Panc1 (cell line): Measurements from ENCODE around the gene CIITA. TPM values are rescaled to one million over a fixed set of nuclear protein-coding genes. Genes with fewer than 3 reads are reported as not detected.

Source experiments
- ATAC-seq: fragments of 200-7000 bp; cut with Tn5 transposase; 2 replicates; pipeline ENCODE4 v1.9.1; 2020; ENCODE audit warnings: mild to moderate bottlenecking, moderate library complexity
- BruUV-seq: library from RNA; stranded (reverse); fragments of 400-500 nt; replicated peaks from 2 replicates; lab custom pipeline; 2021; lab: Mats Ljungman, UMichigan
- CTCF ChIA-PET: fragments of 300-600 bp; sonication (Branson Sonifier 250); formaldehyde crosslinking; loops from one replicate; lab custom pipeline; 2022; ENCODE audit warnings: antibody characterized with exemption; lab: Charles Lee
- POLR2A ChIA-PET: fragments of 300-600 bp; sonication (Branson Sonifier 250); formaldehyde crosslinking; loops from one replicate; lab custom pipeline; 2022; ENCODE audit warnings: antibody characterized with exemption; lab: Charles Lee
- DNase-seq: peaks from one replicate; pipeline ENCODE4 v3.0.0-alpha.2; 2010; ENCODE audit warnings: low read depth, low spot score
- H3K27ac ChIP-seq: 2 replicates; pipeline ENCODE4 v1.5.1; 2011; ENCODE audit warnings: mild to moderate bottlenecking, low read length, inconsistent platforms
- H3K27me3 ChIP-seq: fragments of 200-500 bp; sonication (Bioruptor generic); 2 replicates; pipeline ENCODE4 v1.6.0; 2014; ENCODE audit warnings: low read length, inconsistent platforms; ENCODE audit not compliant: control insufficient read depth, insufficient read depth
- H3K36me3 ChIP-seq: fragments of 200-500 bp; sonication (Bioruptor generic); 2 replicates; pipeline ENCODE4 v1.5.1; 2014; ENCODE audit warnings: inconsistent platforms, mild to moderate bottlenecking, low read length, moderate library complexity; ENCODE audit not compliant: control insufficient read depth, insufficient read depth
- H3K4me1 ChIP-seq: 2 replicates; pipeline ENCODE4 v1.5.1; 2011; ENCODE audit warnings: inconsistent platforms, mild to moderate bottlenecking, low read length, moderate library complexity; ENCODE audit not compliant: control insufficient read depth, insufficient read depth
- H3K4me3 ChIP-seq, 2 experiments: 2 replicates each; pipeline ENCODE4 v1.5.1; 2011 to 2012; ENCODE audit warnings: low read depth in 2 of 2, low read length in 2 of 2, mild to moderate bottlenecking in 2 of 2, inconsistent platforms in 1 of 2, moderate library complexity in 1 of 2
- H3K9me3 ChIP-seq: fragments of 200-500 bp; sonication (Bioruptor generic); 2 replicates; pipeline ENCODE4 v1.5.1; 2014; ENCODE audit warnings: low read depth, mild to moderate bottlenecking, inconsistent platforms, low read length, moderate library complexity; ENCODE audit not compliant: control insufficient read depth, insufficient read depth
- POLR2AphosphoS5 ChIP-seq: IDR thresholded peaks from 2 replicates; pipeline ENCODE4 v1.6.1; 2012; ENCODE audit warnings: mild to moderate bottlenecking, low read depth, low read length, moderate library complexity
- SIN3A ChIP-seq: IDR thresholded peaks from 2 replicates; pipeline ENCODE4 v1.6.1; 2012; ENCODE audit warnings: low read depth, mild to moderate bottlenecking, low read length, moderate library complexity, borderline replicate concordance; ENCODE audit not compliant: insufficient read depth
- TCF7L2 ChIP-seq: IDR thresholded peaks from 2 replicates; pipeline ENCODE4 v1.6.1; 2011; ENCODE audit warnings: mild to moderate bottlenecking, low read depth, low read length, inconsistent platforms
- in situ Hi-C: cut with HindIII; loops from 2 replicates; pipeline ENCODE4 v1.10.0; 2016; ENCODE audit warnings: low sequenced_read_pairs, low pct_unique_long_range_greater_than_20kb
- intact Hi-C: fragments of 100-400 bp; cut with micrococcal nuclease; formaldehyde crosslinking; loops from one replicate; pipeline ENCODE4 v1.10.0; 2022; ENCODE audit not compliant: unreplicated experiment
- total RNA-seq: library from RNA; stranded (reverse); gene quantifications from one replicate; pipeline ENCODE4 v1.2.1, GENCODE V29; 2021; ENCODE audit not compliant: unreplicated experiment
- TF ChIP-seq, protein P1 (sequence below): fragments of 450-650 bp; IDR thresholded peaks from 2 replicates; pipeline ENCODE4 v1.5.1; 2017; ENCODE audit warnings: mild to moderate bottlenecking
- TF ChIP-seq, protein P2 (sequence below), 2 experiments: IDR thresholded peaks; 2 replicates each; pipeline ENCODE4 v1.6.1; 2011 to 2012; ENCODE audit warnings: low read depth in 2 of 2, control low read depth in 1 of 2, low read length in 1 of 2, mild to moderate bottlenecking in 1 of 2, moderate library complexity in 1 of 2; ENCODE audit not compliant: insufficient read depth in 1 of 2

Gene CIITA
- total RNA-seq, 1 experiment from 2014 or later, result 0.41 TPM

DNA sequence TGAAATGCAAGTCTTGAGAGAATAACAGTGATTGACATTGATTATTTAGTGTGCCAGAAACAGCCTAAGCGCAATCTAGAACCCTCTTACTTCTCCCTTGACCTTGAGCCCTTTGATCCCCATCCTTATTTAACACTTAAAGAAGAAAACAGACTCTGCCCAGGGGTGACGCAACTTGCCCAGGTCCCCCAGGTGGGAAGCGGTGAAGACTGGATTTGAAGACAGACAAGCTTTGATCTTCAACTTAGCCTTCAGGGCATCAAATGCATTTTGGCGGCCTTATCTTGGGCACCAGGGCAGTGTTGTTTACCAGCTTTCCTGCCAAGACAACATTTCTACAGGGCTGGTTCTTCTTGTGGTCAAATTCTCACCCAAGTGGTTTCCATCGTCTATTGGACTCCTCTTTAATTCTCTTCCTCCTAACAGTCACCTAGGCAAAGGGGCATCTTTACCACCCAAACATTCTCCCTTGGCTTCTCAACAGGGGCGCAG is 8.9 kb upstream of the CIITA start:
- in situ Hi-C loops, result no loop called here
- peaks cover 7% of the 10 kb centered on the region for H3K27me3 ChIP-seq
- ChIA-PET POLR2A (no interaction called here), CTCF (no interaction called here)
- ATAC-seq (no peak), DNase-seq (no peak)
- no TSS peak for BruUV-seq
- H3K4me3 ChIP-seq, result no peak overlapping the region
- H3K9me3 ChIP-seq, result no peaks in the 10 kb centered on the region
- H3K27ac ChIP-seq, result no peak overlapping the region
- TF ChIP-seq POLR2AphosphoS5, result no peak
- TF ChIP-seq, protein P1, sequence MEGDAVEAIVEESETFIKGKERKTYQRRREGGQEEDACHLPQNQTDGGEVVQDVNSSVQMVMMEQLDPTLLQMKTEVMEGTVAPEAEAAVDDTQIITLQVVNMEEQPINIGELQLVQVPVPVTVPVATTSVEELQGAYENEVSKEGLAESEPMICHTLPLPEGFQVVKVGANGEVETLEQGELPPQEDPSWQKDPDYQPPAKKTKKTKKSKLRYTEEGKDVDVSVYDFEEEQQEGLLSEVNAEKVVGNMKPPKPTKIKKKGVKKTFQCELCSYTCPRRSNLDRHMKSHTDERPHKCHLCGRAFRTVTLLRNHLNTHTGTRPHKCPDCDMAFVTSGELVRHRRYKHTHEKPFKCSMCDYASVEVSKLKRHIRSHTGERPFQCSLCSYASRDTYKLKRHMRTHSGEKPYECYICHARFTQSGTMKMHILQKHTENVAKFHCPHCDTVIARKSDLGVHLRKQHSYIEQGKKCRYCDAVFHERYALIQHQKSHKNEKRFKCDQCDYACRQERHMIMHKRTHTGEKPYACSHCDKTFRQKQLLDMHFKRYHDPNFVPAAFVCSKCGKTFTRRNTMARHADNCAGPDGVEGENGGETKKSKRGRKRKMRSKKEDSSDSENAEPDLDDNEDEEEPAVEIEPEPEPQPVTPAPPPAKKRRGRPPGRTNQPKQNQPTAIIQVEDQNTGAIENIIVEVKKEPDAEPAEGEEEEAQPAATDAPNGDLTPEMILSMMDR, result no peak
- TF ChIP-seq, protein P2, sequence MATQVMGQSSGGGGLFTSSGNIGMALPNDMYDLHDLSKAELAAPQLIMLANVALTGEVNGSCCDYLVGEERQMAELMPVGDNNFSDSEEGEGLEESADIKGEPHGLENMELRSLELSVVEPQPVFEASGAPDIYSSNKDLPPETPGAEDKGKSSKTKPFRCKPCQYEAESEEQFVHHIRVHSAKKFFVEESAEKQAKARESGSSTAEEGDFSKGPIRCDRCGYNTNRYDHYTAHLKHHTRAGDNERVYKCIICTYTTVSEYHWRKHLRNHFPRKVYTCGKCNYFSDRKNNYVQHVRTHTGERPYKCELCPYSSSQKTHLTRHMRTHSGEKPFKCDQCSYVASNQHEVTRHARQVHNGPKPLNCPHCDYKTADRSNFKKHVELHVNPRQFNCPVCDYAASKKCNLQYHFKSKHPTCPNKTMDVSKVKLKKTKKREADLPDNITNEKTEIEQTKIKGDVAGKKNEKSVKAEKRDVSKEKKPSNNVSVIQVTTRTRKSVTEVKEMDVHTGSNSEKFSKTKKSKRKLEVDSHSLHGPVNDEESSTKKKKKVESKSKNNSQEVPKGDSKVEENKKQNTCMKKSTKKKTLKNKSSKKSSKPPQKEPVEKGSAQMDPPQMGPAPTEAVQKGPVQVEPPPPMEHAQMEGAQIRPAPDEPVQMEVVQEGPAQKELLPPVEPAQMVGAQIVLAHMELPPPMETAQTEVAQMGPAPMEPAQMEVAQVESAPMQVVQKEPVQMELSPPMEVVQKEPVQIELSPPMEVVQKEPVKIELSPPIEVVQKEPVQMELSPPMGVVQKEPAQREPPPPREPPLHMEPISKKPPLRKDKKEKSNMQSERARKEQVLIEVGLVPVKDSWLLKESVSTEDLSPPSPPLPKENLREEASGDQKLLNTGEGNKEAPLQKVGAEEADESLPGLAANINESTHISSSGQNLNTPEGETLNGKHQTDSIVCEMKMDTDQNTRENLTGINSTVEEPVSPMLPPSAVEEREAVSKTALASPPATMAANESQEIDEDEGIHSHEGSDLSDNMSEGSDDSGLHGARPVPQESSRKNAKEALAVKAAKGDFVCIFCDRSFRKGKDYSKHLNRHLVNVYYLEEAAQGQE (IDR thresholded peaks at IDR 0.05; ENCODE audit: insufficient read depth in 1 of 2, low read depth in 2 of 2, low read length in 1 of 2), result no peak
- no peak for TF ChIP-seq TCF7L2
- no peak for TF ChIP-seq SIN3A
- no peaks in the 10 kb centered on the region for H3K36me3 ChIP-seq
- no peaks in the 10 kb centered on the region for H3K4me1 ChIP-seq
- intact Hi-C loops, result loop anchor here (2.0 kb wide), 1 partner anchor 31 kb away; no protein-coding TSS in a partner anchor

DNA sequence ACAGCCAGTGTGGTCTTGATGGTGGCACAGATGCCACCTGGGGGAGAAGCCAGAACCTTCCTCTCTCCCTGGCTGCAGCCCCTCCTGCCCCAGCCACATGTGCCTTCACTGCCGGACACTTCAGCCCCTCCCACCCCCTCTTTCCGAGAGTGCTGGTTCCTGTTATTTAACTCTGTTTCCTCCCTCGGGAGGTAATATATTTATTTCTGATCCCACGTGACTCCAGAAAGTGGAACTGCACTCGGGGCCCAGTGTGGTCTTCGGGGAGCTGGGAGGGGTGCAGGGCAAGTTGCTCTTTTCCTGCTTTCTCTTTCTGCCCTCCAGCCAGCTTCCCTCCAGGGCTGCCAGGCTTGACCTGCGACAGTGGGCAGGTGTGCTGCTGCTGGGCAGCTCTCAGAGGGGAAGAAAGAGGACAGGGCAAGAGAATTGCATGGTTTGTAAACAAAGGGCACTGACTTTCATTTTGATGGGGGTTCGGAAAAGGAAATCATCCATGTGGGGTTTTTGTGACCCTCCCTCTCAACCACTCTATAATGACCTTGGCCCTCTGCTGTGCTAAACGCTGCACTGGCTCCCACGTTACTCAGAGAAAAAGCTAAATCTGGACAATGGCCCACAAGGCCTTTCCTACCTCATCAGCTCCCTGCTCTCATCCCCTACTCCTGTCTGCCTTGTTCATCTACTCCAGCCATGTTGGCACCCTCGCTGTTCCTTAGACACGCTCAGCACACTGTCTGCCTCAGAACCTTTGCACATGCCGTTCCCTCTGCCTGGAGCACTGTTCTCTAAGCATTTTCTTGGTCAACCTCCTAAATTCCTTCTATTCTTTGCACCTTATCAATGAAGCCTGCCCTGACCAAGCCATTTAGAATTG is 8.2 kb upstream of the CIITA start:
- no peaks in the 10 kb centered on the region for H3K36me3 ChIP-seq
- ATAC-seq (no peak), DNase-seq (no peak)
- POLR2A ChIA-PET, result no interaction called here
- no peak overlapping the region for H3K4me3 ChIP-seq
- no peaks in the 10 kb centered on the region for H3K4me1 ChIP-seq
- in situ Hi-C loops, result no loop called here
- CTCF ChIA-PET, result no interaction called here
- H3K27me3 ChIP-seq, result peaks cover 6% of the 10 kb centered on the region
- no TSS peak for BruUV-seq
- intact Hi-C loops, result loop anchor here (2.0 kb wide), 1 partner anchor 32 kb away; no protein-coding TSS in a partner anchor
- TF ChIP-seq, protein P1, result no peak
- TF ChIP-seq SIN3A (no peak), TCF7L2 (no peak), POLR2AphosphoS5 (no peak)
- TF ChIP-seq, protein P2 (IDR thresholded peaks at IDR 0.05; ENCODE audit: insufficient read depth in 1 of 2, low read depth in 2 of 2, low read length in 1 of 2), result no peak
- H3K27ac ChIP-seq, result no peak overlapping the region
- no peaks in the 10 kb centered on the region for H3K9me3 ChIP-seq
